Astrocyte of the cerebellum (primary cell): ENCODE results near the gene PXDN.

Experiments used
- DNase-seq: peaks from one replicate; pipeline ENCODE4 v3.0.0-alpha.2; 2011; ENCODE audit warnings: low read depth
- H3K4me3 ChIP-seq: 2 replicates; pipeline ENCODE4 v1.5.1; 2011; ENCODE audit warnings: mild to moderate bottlenecking, low read depth, low read length, moderate library complexity
- CTCF ChIP-seq: IDR thresholded peaks from 2 replicates; pipeline ENCODE4 v1.5.1; 2012; ENCODE audit warnings: low read length, low read depth, moderate library complexity, mild to moderate bottlenecking; ENCODE audit errors: missing control alignments
- in situ Hi-C: cut with HindIII; loops from 2 replicates; pipeline ENCODE4 v1.10.0; 2017; ENCODE audit warnings: low sequenced_read_pairs

PXDN gene

GRCh38 chr2:1642066-1642861, 102.1 kb downstream of the PXDN start:
- H3K4me3 ChIP-seq = no peak overlapping the region
- in situ Hi-C loops = no loop called here
- no peak for TF ChIP-seq CTCF
- peak; percentile 90 for DNase-seq

GRCh38 chr2:1641523-1641922, 102.8 kb downstream of the PXDN start:
- DNase-seq = no peak
- in situ Hi-C loops = no loop called here
- no peak for TF ChIP-seq CTCF
- H3K4me3 ChIP-seq = no peak overlapping the region

- DNase-seq = no peak
- no peak for TF ChIP-seq CTCF
- no peak overlapping the region for H3K4me3 ChIP-seq
- in situ Hi-C loops = no loop called here
These were observed 103.8 kb downstream of the PXDN start for GRCh38 chr2:1640301-1641135.

- TF ChIP-seq CTCF = no peak
- no peak overlapping the region for H3K4me3 ChIP-seq
- in situ Hi-C loops = no loop called here
- no peak for DNase-seq
These were observed 105.0 kb downstream of the PXDN start for GRCh38 chr2:1639086-1639858.

- in situ Hi-C loops = no loop called here
- TF ChIP-seq CTCF = no peak
- H3K4me3 ChIP-seq = no peak overlapping the region
- no peak for DNase-seq
These were observed 105.9 kb downstream of the PXDN start for GRCh38 chr2:1638281-1638860.
